Parathyroid adenoma (tissue), 2 donors: ENCODE data around the gene CNTN4.

Experiments
- H2AFZ ChIP-seq: fragments of 300-600 bp; sonication (generic); one replicate; pipeline ENCODE4 v1.7.0; 2017; ENCODE audit warnings: antibody characterized with exemption, mild to moderate bottlenecking
- H3K27ac ChIP-seq: fragments of 300-600 bp; sonication (generic); one replicate; pipeline ENCODE4 v1.7.0; 2017
- H3K27me3 ChIP-seq: fragments of 300-600 bp; sonication (generic); one replicate; pipeline ENCODE4 v1.7.0; 2017; ENCODE audit warnings: low read length; ENCODE audit not compliant: control insufficient read depth, insufficient read depth
- H3K36me3 ChIP-seq: fragments of 300-600 bp; sonication (generic); one replicate; pipeline ENCODE4 v1.7.0; 2017; ENCODE audit warnings: low read length; ENCODE audit not compliant: control insufficient read depth, insufficient read depth
- H3K4me1 ChIP-seq: fragments of 300-600 bp; sonication (generic); one replicate; pipeline ENCODE4 v1.7.0; 2017; ENCODE audit warnings: control low read depth
- H3K4me2 ChIP-seq: fragments of 300-600 bp; sonication (generic); one replicate; pipeline ENCODE4 v1.7.0; 2017; ENCODE audit warnings: low read length
- H3K4me3 ChIP-seq: fragments of 300-600 bp; sonication (generic); one replicate; pipeline ENCODE4 v1.7.0; 2017; ENCODE audit warnings: low read depth, low read length
- H3K79me2 ChIP-seq: fragments of 300-600 bp; sonication (generic); one replicate; pipeline ENCODE4 v1.7.0; 2017; ENCODE audit warnings: control low read depth
- H3K9ac ChIP-seq: fragments of 300-600 bp; sonication (generic); one replicate; pipeline ENCODE4 v1.7.0; 2017; ENCODE audit warnings: mild to moderate bottlenecking
- H3K9me3 ChIP-seq: fragments of 300-600 bp; sonication (generic); one replicate; pipeline ENCODE4 v1.7.0; 2017; ENCODE audit warnings: low read length; ENCODE audit not compliant: control insufficient read depth
- TF ChIP-seq, protein P1 (sequence below): fragments of 300-600 bp; sonication (generic); IDR thresholded peaks from one replicate; pipeline ENCODE4 v1.7.0; 2017; ENCODE audit warnings: antibody characterized with exemption, mild to moderate bottlenecking
- donor health status: primary hyperparathyroidism.

Gene CNTN4

DNA sequence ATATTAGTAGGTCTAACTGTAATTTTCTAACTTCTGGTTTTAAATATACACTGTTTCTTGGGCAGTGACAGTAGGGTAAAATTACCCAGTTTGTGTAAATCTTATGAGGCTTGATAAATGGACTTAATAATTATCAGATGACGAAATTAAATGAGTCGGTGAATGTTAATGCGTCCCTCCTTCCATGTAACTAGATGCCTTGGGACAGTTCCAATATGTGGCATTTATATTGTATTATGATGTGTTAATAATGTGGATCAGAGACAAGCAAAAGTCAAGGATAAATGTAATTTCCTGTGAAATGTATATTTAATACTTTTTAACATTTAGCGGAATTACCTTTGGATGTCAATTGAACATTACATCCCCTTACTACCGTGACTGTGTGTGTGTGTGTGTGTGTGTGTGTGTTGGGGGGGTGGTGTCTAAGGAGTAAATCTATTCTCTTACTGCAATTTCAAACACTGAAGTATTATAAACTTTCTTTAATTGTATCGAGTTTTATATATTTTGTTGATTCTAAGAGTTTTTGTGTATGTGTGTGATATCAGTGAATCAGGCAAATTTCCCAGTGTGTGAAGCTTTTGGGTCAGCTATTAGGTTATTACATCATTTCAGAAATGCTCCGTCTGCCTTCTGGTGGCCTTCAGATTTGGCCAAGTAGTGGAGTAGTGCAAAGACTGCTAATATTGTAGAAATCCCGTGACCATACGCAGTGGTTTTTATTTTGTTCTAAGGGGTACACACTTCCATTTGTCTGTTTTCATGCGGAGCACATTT is 50.1 kb downstream of the CNTN4 start:
- Histone ChIP-seq H3K4me1 (no peaks in the 10 kb centered on the region), H3K4me2 (no peak overlapping the region), H3K9me3 (no peaks in the 10 kb centered on the region), H3K4me3 (no peak overlapping the region), H3K27ac (no peak overlapping the region), H3K9ac (no peak overlapping the region), H2AFZ (no peak overlapping the region), H3K36me3 (no peaks in the 10 kb centered on the region), H3K27me3 (no peaks in the 10 kb centered on the region), H3K79me2 (no peaks in the 10 kb centered on the region)
- TF ChIP-seq, protein P1, sequence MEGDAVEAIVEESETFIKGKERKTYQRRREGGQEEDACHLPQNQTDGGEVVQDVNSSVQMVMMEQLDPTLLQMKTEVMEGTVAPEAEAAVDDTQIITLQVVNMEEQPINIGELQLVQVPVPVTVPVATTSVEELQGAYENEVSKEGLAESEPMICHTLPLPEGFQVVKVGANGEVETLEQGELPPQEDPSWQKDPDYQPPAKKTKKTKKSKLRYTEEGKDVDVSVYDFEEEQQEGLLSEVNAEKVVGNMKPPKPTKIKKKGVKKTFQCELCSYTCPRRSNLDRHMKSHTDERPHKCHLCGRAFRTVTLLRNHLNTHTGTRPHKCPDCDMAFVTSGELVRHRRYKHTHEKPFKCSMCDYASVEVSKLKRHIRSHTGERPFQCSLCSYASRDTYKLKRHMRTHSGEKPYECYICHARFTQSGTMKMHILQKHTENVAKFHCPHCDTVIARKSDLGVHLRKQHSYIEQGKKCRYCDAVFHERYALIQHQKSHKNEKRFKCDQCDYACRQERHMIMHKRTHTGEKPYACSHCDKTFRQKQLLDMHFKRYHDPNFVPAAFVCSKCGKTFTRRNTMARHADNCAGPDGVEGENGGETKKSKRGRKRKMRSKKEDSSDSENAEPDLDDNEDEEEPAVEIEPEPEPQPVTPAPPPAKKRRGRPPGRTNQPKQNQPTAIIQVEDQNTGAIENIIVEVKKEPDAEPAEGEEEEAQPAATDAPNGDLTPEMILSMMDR = no peak

DNA sequence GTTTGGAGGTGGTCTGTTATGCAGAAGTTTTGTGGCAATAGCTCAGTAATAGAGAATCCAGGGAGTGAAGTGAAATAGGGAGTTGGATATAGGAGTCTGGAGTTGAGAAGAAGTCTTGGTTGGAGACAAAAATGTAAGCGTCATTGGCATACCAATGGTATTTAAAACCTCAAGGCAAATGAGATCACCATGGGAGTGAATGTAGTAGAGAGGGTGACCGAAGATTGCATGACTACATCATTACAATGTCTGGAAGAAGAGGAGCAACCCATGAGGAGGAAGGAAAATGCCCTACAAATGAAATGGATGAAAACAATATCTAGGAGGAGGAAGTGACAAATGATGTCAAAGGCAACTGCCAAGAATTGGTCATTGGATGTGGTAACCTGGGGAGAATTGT is 54.4 kb downstream of the CNTN4 start:
- peaks cover 4% of the 10 kb centered on the region for H3K79me2 ChIP-seq
- no peak overlapping the region for H3K4me2 ChIP-seq
- no peak overlapping the region for H3K4me3 ChIP-seq
- no peaks in the 10 kb centered on the region for H3K9me3 ChIP-seq
- TF ChIP-seq, protein P1 = no peak
- H3K4me1 ChIP-seq = no peaks in the 10 kb centered on the region
- no peak overlapping the region for H3K9ac ChIP-seq
- H3K36me3 ChIP-seq = no peaks in the 10 kb centered on the region
- H3K27me3 ChIP-seq = no peaks in the 10 kb centered on the region
- H3K27ac ChIP-seq = no peak overlapping the region
- H2AFZ ChIP-seq = no peak overlapping the region

DNA sequence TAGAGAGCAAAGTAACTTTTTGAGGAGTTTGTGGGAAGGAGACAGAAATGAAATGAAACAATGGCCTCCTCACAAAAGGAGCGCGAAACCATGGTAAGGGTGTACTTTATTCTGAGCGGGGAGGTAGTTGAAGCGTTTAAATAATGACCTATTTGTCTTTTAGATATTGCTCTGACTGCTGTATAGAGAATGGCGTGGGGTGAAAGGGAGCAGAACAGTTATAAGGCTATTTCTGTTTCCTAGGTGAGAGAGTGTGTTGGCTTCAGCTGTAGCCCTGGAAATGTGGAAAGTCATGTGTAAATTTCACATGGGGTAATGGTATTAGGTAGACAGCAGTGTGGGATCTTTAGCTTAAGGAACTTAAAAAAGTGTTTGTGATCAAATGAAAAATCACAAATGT is 54.9 kb downstream of the CNTN4 start:
- H3K79me2 ChIP-seq = peaks cover 4% of the 10 kb centered on the region
- no peak overlapping the region for H3K4me3 ChIP-seq
- no peak overlapping the region for H2AFZ ChIP-seq
- TF ChIP-seq, protein P1 = no peak
- no peak overlapping the region for H3K4me2 ChIP-seq
- no peaks in the 10 kb centered on the region for H3K36me3 ChIP-seq
- H3K27me3 ChIP-seq = no peaks in the 10 kb centered on the region
- H3K27ac ChIP-seq = no peak overlapping the region
- no peak overlapping the region for H3K9ac ChIP-seq
- H3K4me1 ChIP-seq = no peaks in the 10 kb centered on the region
- no peaks in the 10 kb centered on the region for H3K9me3 ChIP-seq

DNA sequence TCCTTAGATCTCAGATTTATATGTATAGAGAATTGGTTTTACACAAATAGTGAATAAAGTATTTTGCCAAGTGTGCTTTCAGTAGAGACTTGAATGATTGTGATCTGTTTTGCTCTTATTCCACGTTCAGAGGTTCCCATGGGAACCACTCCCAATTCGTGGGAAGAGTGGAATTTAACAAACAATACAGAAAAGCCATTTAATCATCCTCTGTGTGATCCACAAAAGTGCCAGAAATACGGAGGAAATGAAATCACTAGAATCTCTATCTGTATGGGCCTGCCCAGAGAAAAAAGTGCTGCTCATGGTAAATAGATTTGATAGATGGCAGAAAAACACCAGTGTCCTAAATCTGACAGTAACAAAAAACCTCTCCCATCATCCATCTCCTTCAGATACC is 56.0 kb downstream of the CNTN4 start:
- Histone ChIP-seq H3K27ac (no peak overlapping the region), H3K36me3 (no peaks in the 10 kb centered on the region)
- TF ChIP-seq, protein P1 = no peak

More for the DNA sequence above, 56.0 kb downstream of the CNTN4 start:
- no peaks in the 10 kb centered on the region for H3K9me3 ChIP-seq
- H3K4me3 ChIP-seq = no peak overlapping the region
- H2AFZ ChIP-seq = no peak overlapping the region
- no peak overlapping the region for H3K9ac ChIP-seq
- peaks cover 4% of the 10 kb centered on the region for H3K79me2 ChIP-seq
- no peaks in the 10 kb centered on the region for H3K4me1 ChIP-seq
- no peak overlapping the region for H3K4me2 ChIP-seq
- no peaks in the 10 kb centered on the region for H3K27me3 ChIP-seq
